ENCODE data around the gene CCDC88B.

- peak; percentile 45 for TF ChIP-seq CTCF (IDR thresholded peaks at IDR 0.05; ENCODE audit: poor library complexity)
- TF ChIP-seq EZH2 (IDR thresholded peaks at IDR 0.05; ENCODE audit: borderline replicate concordance): no peak
- no peak for TF ChIP-seq EZH2phosphoT487 (IDR thresholded peaks at IDR 0.05; ENCODE audit: low read depth, severe bottlenecking, unreplicated experiment)
These were observed 2.1 kb downstream of the CCDC88B start for GRCh38 chr11:64341851-64342791.
